Measurements from ENCODE around the gene KDM4C.

- TF ChIP-seq CTCF (IDR thresholded peaks at IDR 0.05) = no peak
- TF ChIP-seq POLR2A (IDR thresholded peaks at IDR 0.05) = no peak
- no peak for TF ChIP-seq EP300 (IDR thresholded peaks at IDR 0.05)
- no peak for TF ChIP-seq POLR2AphosphoS5 (IDR thresholded peaks at IDR 0.05)
These were observed 21.9 kb downstream of the KDM4C start for GRCh38 chr9:6779417-6780241.
